H1 (cell line): ENCODE results near the gene HSD17B2. TPM values are rescaled to one million over a fixed set of nuclear protein-coding genes. Genes with fewer than 3 reads are reported as not detected.

Experiments
- CTCF ChIA-PET: fragments of 300-600 bp; sonication (Branson Sonifier 250); formaldehyde crosslinking; loops from one replicate; lab custom pipeline; 2021; ENCODE audit not compliant: partially characterized antibody; lab: Charles Lee
- POLR2A ChIA-PET: fragments of 300-600 bp; sonication (Branson Sonifier 250); formaldehyde crosslinking; loops from one replicate; lab custom pipeline; 2021; ENCODE audit warnings: inconsistent platforms; ENCODE audit not compliant: partially characterized antibody; lab: Charles Lee
- DNase-seq, 2 experiments: peaks; one replicate each; pipeline versions ENCODE4 v3.0.0 to v3.0.0-alpha.2; 2010 to 2022; ENCODE audit warnings: low spot score in 2 of 2, low read depth in 1 of 2, mixed read lengths in 1 of 2
- FAIRE-seq: peaks from 2 replicates; lab custom pipeline; 2011; peaks lifted over from hg19 to GRCh38; lab: Jason Lieb, UNC
- H2AFZ ChIP-seq: 2 replicates; pipeline ENCODE4 v1.8.1; 2012; ENCODE audit warnings: low read length, inconsistent platforms
- H2AK5ac ChIP-seq: 2 replicates; pipeline ENCODE4 v1.6.1; 2013; ENCODE audit warnings: low read depth, low read length
- H2BK120ac ChIP-seq: replicated peaks from 2 replicates; pipeline ENCODE3; 2013; ENCODE audit warnings: low read depth, low read length, inconsistent platforms
- H2BK12ac ChIP-seq: 2 replicates; pipeline ENCODE4 v1.6.1; 2013; ENCODE audit warnings: low read depth, low read length
- H2BK15ac ChIP-seq: 2 replicates; pipeline ENCODE4 v1.6.1; 2013; ENCODE audit warnings: low read length
- H2BK20ac ChIP-seq: 2 replicates; pipeline ENCODE4 v1.6.1; 2013; ENCODE audit warnings: low read length
- H2BK5ac ChIP-seq: 2 replicates; pipeline ENCODE4 v1.6.1; 2013; ENCODE audit warnings: low read depth, low read length
- H3K14ac ChIP-seq: 2 replicates; pipeline ENCODE4 v1.6.1; 2013; ENCODE audit warnings: inconsistent platforms; ENCODE audit not compliant: insufficient read length
- H3K18ac ChIP-seq: 2 replicates; pipeline ENCODE4 v1.6.1; 2013; ENCODE audit warnings: low read length; ENCODE audit errors: extremely low read depth
- H3K23ac ChIP-seq: 2 replicates; pipeline ENCODE4 v1.6.1; 2013; ENCODE audit warnings: inconsistent platforms; ENCODE audit not compliant: insufficient read length
- H3K23me2 ChIP-seq: 2 replicates; pipeline ENCODE4 v1.6.1; 2013; ENCODE audit warnings: low read depth, low read length
- H3K27ac ChIP-seq: 2 replicates; pipeline ENCODE4 v1.6.1; 2011; ENCODE audit warnings: low read depth, low read length, inconsistent platforms
- H3K27me3 ChIP-seq, 4 experiments: replicated peaks in 1 of 4; 1 replicate in 1 of 4; 2 replicates in 3 of 4; pipeline versions ENCODE4 v1.6.1 to v1.8.1; 2011 to 2013; ENCODE audit warnings: low read length in 3 of 4, mild to moderate bottlenecking in 3 of 4, inconsistent platforms in 2 of 4, mixed read lengths in 2 of 4, moderate library complexity in 1 of 4; ENCODE audit not compliant: control insufficient read depth in 3 of 4, insufficient read depth in 3 of 4; ENCODE audit errors: extremely low read depth in 1 of 4
- H3K36me3 ChIP-seq, 4 experiments: 2 replicates each; pipeline versions ENCODE4 v1.6.1 to v1.8.1; 2011 to 2013; ENCODE audit warnings: mild to moderate bottlenecking in 4 of 4, low read length in 3 of 4, moderate library complexity in 2 of 4, control low read depth in 1 of 4, inconsistent platforms in 1 of 4; ENCODE audit not compliant: insufficient read depth in 4 of 4, control insufficient read depth in 2 of 4
- H3K4ac ChIP-seq: replicated peaks from 2 replicates; pipeline ENCODE3; 2013; ENCODE audit warnings: low read length, low read depth, mixed read lengths, inconsistent platforms; ENCODE audit not compliant: insufficient read length
- H3K4me1 ChIP-seq, 4 experiments: replicated peaks in 1 of 4; 1 replicate in 1 of 4; 2 replicates in 3 of 4; pipeline versions ENCODE4 v1.6.1 to v1.8.1; 2011 to 2013; ENCODE audit warnings: low read length in 3 of 4, inconsistent platforms in 2 of 4, mixed read lengths in 1 of 4; ENCODE audit not compliant: insufficient read depth in 4 of 4, control insufficient read depth in 3 of 4
- H3K4me2 ChIP-seq, 2 experiments: 2 replicates each; pipeline versions ENCODE4 v1.6.1 to v1.8.1; 2011 to 2013; ENCODE audit warnings: low read depth in 2 of 2, low read length in 2 of 2, control low read depth in 1 of 2, inconsistent platforms in 1 of 2, mild to moderate bottlenecking in 1 of 2; ENCODE audit not compliant: insufficient read depth in 1 of 2
- H3K4me3 ChIP-seq, 4 experiments: fragments of 200-600, 300-600 bp in 1 of 4; sonication (generic), shearing (Covaris generic), sonication (Bioruptor Twin) in 1 of 4; 2 replicates each; pipeline versions ENCODE4 v1.5.1 to v1.8.1; 2011 to 2016; ENCODE audit warnings: low read length in 4 of 4, low read depth in 3 of 4, control low read depth in 2 of 4, inconsistent platforms in 2 of 4, mild to moderate bottlenecking in 2 of 4, mixed read lengths in 1 of 4, moderate library complexity in 1 of 4; ENCODE audit not compliant: insufficient read depth in 2 of 4; ENCODE audit errors: extremely low read depth in 1 of 4
- H3K56ac ChIP-seq: replicated peaks from 2 replicates; pipeline ENCODE3; 2013; ENCODE audit warnings: low read depth, mild to moderate bottlenecking, mixed read lengths, low read length, inconsistent platforms; ENCODE audit not compliant: insufficient read length
- H3K79me1 ChIP-seq: 2 replicates; pipeline ENCODE4 v1.6.1; 2013; ENCODE audit warnings: low read depth, low read length, control low read depth
- H3K79me2 ChIP-seq, 2 experiments: 2 replicates each; pipeline versions ENCODE4 v1.6.1 to v1.8.1; 2012 to 2013; ENCODE audit warnings: low read length in 2 of 2, mild to moderate bottlenecking in 2 of 2, inconsistent platforms in 1 of 2; ENCODE audit not compliant: insufficient read depth in 2 of 2, control insufficient read depth in 1 of 2
- H3K9ac ChIP-seq, 4 experiments: replicated peaks in 1 of 4; 1 replicate in 1 of 4; 2 replicates in 3 of 4; pipeline versions ENCODE4 v1.6.1 to v1.8.1; 2011 to 2013; ENCODE audit warnings: low read depth in 3 of 4, low read length in 3 of 4, control low read depth in 2 of 4, mild to moderate bottlenecking in 2 of 4, moderate library complexity in 2 of 4, inconsistent platforms in 1 of 4; ENCODE audit errors: extremely low read depth in 1 of 4
- H3K9me3 ChIP-seq, 2 experiments: 2 replicates each; pipeline versions ENCODE4 v1.6.1 to v1.8.1; 2012 to 2013; ENCODE audit warnings: mild to moderate bottlenecking in 2 of 2, moderate library complexity in 2 of 2, control low read depth in 1 of 2, inconsistent platforms in 1 of 2, low read depth in 1 of 2, low read length in 1 of 2, mixed read lengths in 1 of 2; ENCODE audit not compliant: insufficient read depth in 2 of 2
- H4K20me1 ChIP-seq, 2 experiments: replicated peaks in 1 of 2; 2 replicates each; pipeline versions ENCODE3 to v1.8.1; 2011 to 2013; ENCODE audit warnings: inconsistent platforms in 2 of 2, low read length in 2 of 2, mild to moderate bottlenecking in 1 of 2; ENCODE audit not compliant: insufficient read depth in 2 of 2, control insufficient read depth in 1 of 2
- H4K5ac ChIP-seq: 2 replicates; pipeline ENCODE4 v1.6.1; 2013; ENCODE audit warnings: low read length, low read depth, mixed read lengths, inconsistent platforms; ENCODE audit not compliant: insufficient read length
- H4K8ac ChIP-seq: 2 replicates; pipeline ENCODE4 v1.8.0; 2013; ENCODE audit warnings: mild to moderate bottlenecking, moderate library complexity, low read length, inconsistent platforms; ENCODE audit not compliant: insufficient read depth; ENCODE audit errors: extremely low read depth
- H4K91ac ChIP-seq: replicated peaks from 2 replicates; pipeline ENCODE3; 2013; ENCODE audit warnings: low read length, mixed read lengths, inconsistent platforms; ENCODE audit not compliant: insufficient read length
- ASH2L ChIP-seq: fragments of 200-600, 300-600 bp; sonication (generic); IDR thresholded peaks from one replicate; pipeline ENCODE4 v1.7.1; 2017; ENCODE audit warnings: low read length
- ATF2 ChIP-seq: IDR thresholded peaks from 2 replicates; pipeline ENCODE4 v1.6.1; 2012; ENCODE audit warnings: low read length, inconsistent platforms
- CHD1 ChIP-seq: IDR thresholded peaks from 2 replicates; pipeline ENCODE4 v1.6.1; 2012; ENCODE audit warnings: low read depth, low read length, improper control_type of control experiment
- GTF2F1 ChIP-seq: IDR thresholded peaks from 2 replicates; pipeline ENCODE4 v1.6.1; 2012; ENCODE audit warnings: low read depth, low read length, improper control_type of control experiment, borderline replicate concordance
- JUN ChIP-seq: IDR thresholded peaks from 2 replicates; pipeline ENCODE4 v1.6.1; 2011; ENCODE audit warnings: low read depth, mild to moderate bottlenecking, improper control_type of control experiment, low read length
- NANOG ChIP-seq: IDR thresholded peaks from 2 replicates; pipeline ENCODE4 v1.6.1; 2011; ENCODE audit warnings: low read length, low read depth, mild to moderate bottlenecking, inconsistent platforms; ENCODE audit not compliant: insufficient read depth, poor library complexity, severe bottlenecking
- NRF1 ChIP-seq: IDR thresholded peaks from 2 replicates; pipeline ENCODE4 v1.6.1; 2011; ENCODE audit warnings: mild to moderate bottlenecking, low read depth, low read length, improper control_type of control experiment
- SAP30 ChIP-seq: fragments of 300-600 bp; sonication (generic); IDR thresholded peaks from 2 replicates; pipeline ENCODE4 v1.7.1; 2012; ENCODE audit warnings: low read length, moderate library complexity, mild to moderate bottlenecking, inconsistent platforms; ENCODE audit not compliant: insufficient read depth, insufficient replicate concordance
- SP1 ChIP-seq: IDR thresholded peaks from 2 replicates; pipeline ENCODE4 v1.6.1; 2011; ENCODE audit warnings: low read depth, low read length
- SP2 ChIP-seq: IDR thresholded peaks from 2 replicates; pipeline ENCODE4 v1.6.1; 2012; ENCODE audit warnings: mild to moderate bottlenecking, low read length, inconsistent platforms
- TAF7 ChIP-seq: optimal IDR thresholded peaks from 2 replicates; pipeline ENCODE3; 2011; ENCODE audit warnings: low read depth, mild to moderate bottlenecking, inconsistent platforms, low read length, moderate library complexity, borderline replicate concordance
- TBP ChIP-seq: IDR thresholded peaks from 2 replicates; pipeline ENCODE4 v1.6.1; 2011; ENCODE audit warnings: low read depth, low read length, improper control_type of control experiment
- WGBS, 2 experiments: shearing (Covaris generic) in 1 of 2; methylation state at CpG; one replicate each; pipeline versions ENCODE4 v1.1.6 to v1.1.7; 2013 to 2015; ENCODE audit warnings: low lambda C conversion rate in 2 of 2, mixed read lengths in 2 of 2, inconsistent platforms in 1 of 2, low coverage in 1 of 2, missing lambda C conversion rate in 1 of 2; ENCODE audit not compliant: insufficient replicate concordance in 2 of 2, insufficient coverage in 1 of 2, insufficient read length in 1 of 2; ENCODE audit errors: extremely low coverage in 1 of 2, missing lambda C conversion rate in 1 of 2; 5-methylcytosine and 5-hydroxymethylcytosine counted together
- polyA plus RNA-seq, 7 experiments: library from polyadenylated mRNA; depleted of rRNA in 3 of 7; stranded (reverse) in 5 of 7; unstranded in 2 of 7; fragments of >200 nt in 5 of 7; fragments of 200-250 nt in 2 of 7; gene quantifications; 1 replicate in 5 of 7; 2 replicates in 1 of 7; 4 replicates in 1 of 7; pipeline versions ENCODE4 v1.2.1 to v1.2.3, GENCODE V29; 2011 to 2013; ENCODE audit warnings: missing spikeins in 2 of 7, mixed read lengths in 2 of 7
- total RNA-seq: library from RNA; stranded (reverse); fragmentation: NEBNext Ultra II Directional; extraction: Animal tissue kit (Norgen Biotek cat#: 25700); gene quantifications from 2 replicates; pipeline ENCODE4 v1.2.1, GENCODE V29; 2021

HSD17B2 gene
- total and polyA plus RNA-seq, 2 of the 8 experiments (the other 6 are each of a cell fraction or from before 2014, with no cell fraction given): not detected

GRCh38 chr16:82079892-82080291 lies 44.8 kb downstream of the HSD17B2 start:
- CTCF ChIA-PET: interaction anchor here (0.6 to 0.7 kb wide), 2 partner anchors 145 to 197 kb away, joined by 3 read pairs; no protein-coding TSS in a partner anchor
- Histone ChIP-seq H3K56ac (no peak overlapping the region), H3K27me3 (no peaks in the 10 kb centered on the region), H4K91ac (no peak overlapping the region), H3K9me3 (peaks cover 2 to 3% of the 10 kb centered on the region in 2 experiments; a peak in 1 of 4 replicates), H2BK15ac (no peak overlapping the region), H3K27ac (no peak overlapping the region), H3K79me1 (no peaks in the 10 kb centered on the region), H3K79me2 (no peaks in the 10 kb centered on the region), H2BK120ac (no peak overlapping the region), H3K23me2 (no peaks in the 10 kb centered on the region), H4K5ac (no peak overlapping the region), H2AFZ (no peak overlapping the region), H3K4me3 (no peak overlapping the region), H4K20me1 (no peaks in the 10 kb centered on the region), H2AK5ac (no peak overlapping the region), H3K18ac (no peak overlapping the region), H3K4me1 (no peaks in the 10 kb centered on the region), H2BK12ac (no peak overlapping the region), H3K36me3 (no peaks in the 10 kb centered on the region), H3K23ac (no peak overlapping the region), H4K8ac (no peak overlapping the region), H3K14ac (no peak overlapping the region), H3K4ac (no peak overlapping the region), H3K9ac (no peak overlapping the region), H3K4me2 (no peak overlapping the region), H2BK20ac (no peak overlapping the region), H2BK5ac (no peak overlapping the region)
- 76% methylated on average over 3 of the region's 3 CpGs; no CpG with 5 or more reads in 1 of the 2 experiments for WGBS, 2 experiments
- no peak for DNase-seq
- FAIRE-seq: no peak
- POLR2A ChIA-PET: no interaction called here
- no peak for TF ChIP-seq SAP30
- no peak for TF ChIP-seq CHD1
- no peak for TF ChIP-seq NRF1
- TF ChIP-seq TAF7: no peak
- TF ChIP-seq ASH2L: no peak
- no peak for TF ChIP-seq ATF2
- TF ChIP-seq NANOG: no peak
- no peak for TF ChIP-seq JUN
- no peak for TF ChIP-seq SP1
- no peak for TF ChIP-seq SP2
- TF ChIP-seq GTF2F1: no peak
- TF ChIP-seq TBP: no peak
